CD4-positive, alpha-beta T cell treated with Interleukin-4 for 1 hour (primary cell): Measurements from ENCODE around the gene PLXNA2.

Experiments used
- DNase-seq, 2 donors: peaks; one replicate each; pipeline ENCODE4 v3.0.0-alpha.2; 2020 to 2022

The PLXNA2 gene

DNA sequence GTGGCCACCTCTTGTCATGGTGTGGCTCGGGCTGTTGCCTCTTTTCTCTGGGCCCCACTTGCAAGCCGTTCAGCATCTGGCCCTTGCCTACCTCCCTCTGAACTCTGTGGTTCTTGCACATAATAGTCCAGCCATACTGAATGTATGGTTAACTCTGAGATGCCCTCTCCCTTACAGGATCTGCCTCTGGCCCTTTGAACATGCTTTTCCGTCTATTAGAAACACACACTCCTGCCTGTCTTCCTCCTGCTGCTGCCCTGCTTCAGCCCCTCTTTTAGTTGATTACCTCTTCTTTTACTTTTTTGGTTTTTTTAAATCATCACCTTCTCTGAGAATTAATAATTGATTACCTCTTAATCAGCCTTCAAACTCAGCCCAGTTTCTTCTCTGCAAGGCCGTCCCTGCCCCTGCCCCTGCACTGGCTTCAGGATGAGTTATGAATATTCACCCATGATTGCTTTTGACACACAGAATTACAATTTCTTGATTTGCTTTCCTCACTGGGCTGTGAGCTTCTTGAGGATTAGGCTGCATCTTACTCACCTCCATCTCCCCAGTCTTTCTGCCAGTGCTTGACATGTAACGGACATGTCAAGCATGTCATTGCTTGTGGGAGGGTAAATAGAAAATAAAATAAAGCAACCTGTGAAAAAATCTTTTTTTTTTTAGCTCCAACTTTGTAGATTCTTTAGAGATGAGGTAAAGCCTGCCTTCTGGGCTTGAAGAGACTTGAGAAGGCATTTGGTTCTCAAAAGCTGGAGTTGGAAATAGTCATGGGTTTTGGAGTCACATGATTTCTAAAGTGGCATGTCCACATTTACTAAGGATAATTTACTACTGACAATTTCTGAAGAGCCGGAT lies 158.3 kb downstream of the PLXNA2 start:
- no peak for DNase-seq

GRCh38 chr1:208084764-208085163 lies 159.4 kb downstream of the PLXNA2 start:
- no peak for DNase-seq

- DNase-seq = no peak
These were observed 160.0 kb downstream of the PLXNA2 start for GRCh38 chr1:208084220-208084619.

GRCh38 chr1:208083715-208084085 lies 160.5 kb downstream of the PLXNA2 start:
- no peak for DNase-seq

GRCh38 chr1:208083016-208083714 lies 161.0 kb downstream of the PLXNA2 start:
- no peak for DNase-seq

- no peak for DNase-seq
These were observed 162.2 kb downstream of the PLXNA2 start for GRCh38 chr1:208081972-208082371.

DNA sequence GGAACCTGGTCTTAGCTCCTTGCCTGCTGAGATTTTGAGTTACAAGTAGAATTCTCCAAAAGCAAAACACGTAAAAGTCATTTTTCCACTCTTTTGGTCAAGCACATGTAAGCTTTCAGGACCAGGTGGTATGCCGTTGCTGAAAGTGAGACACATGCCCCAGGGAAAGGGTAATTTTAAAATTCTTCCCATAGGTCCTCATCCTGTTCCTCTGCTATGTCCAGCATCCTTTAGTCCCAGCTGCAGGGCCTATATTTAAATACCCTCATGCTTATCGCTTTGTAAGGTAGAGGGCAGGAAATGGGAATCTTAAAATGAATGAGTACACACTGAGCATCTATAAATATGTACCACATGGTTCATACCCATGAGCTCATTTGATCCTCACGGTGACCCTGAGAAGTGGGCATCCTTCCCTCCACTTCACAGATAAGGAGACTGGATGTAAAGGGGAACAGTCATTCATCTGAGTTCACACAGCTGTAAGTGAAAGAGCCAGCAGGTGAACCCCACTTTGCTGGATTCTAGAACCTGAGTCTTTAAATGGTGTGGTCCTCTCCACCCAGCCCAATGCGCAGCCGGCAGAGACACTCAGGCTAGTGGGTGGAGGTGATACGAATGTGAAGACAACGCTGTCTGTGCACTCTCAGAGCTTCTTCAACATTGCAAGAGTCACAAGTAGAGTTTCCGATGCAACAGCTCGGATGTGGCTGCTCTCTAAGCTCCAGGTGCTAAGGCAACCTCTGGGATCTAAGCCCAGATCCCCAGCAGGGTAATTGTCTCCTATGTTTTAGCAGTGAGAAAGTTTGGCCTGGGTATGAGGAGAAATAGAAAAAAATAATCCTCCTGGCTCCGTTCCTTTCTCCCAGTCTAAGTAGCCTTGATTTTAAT lies 163.5 kb downstream of the PLXNA2 start:
- DNase-seq = no peak

DNA sequence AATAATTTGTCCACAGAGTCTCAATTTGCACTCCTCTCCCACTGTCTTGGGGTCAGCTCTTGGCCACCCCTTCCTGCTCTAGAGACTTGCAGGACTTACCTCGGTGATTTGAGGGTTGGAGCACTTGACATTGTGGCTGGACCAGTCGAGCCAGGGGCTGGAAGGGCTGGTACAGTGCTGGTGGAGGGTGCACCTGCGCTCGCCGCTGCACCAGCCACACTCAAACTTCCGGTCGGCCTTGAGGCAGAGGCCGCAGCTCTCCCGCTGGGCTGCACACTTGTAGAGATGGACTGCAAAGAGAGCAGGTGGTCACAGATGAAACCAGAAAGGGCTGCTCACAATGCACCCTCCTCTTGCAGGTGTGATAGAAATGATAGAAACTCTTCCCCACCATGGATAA lies 165.0 kb downstream of the PLXNA2 start:
- no peak for DNase-seq

DNA sequence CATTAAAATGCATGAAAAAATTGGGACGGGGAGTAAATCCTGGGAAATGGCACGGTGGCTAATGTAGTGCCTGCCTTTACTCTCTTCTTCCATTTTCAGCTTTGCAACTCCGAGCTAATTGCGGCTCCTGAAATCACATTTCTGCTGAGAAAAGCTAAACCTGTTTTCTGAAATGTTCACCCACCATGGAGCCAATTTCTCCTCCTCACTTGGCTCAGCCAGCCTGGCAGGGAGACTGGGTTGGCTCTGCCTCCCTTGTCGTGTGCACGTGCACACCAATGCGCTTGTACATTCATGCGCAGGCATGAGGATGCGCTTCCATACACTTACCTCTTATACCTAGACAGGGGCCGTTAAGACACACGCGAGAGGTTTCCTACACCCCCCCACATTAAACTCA lies 165.4 kb downstream of the PLXNA2 start:
- no peak for DNase-seq

DNA sequence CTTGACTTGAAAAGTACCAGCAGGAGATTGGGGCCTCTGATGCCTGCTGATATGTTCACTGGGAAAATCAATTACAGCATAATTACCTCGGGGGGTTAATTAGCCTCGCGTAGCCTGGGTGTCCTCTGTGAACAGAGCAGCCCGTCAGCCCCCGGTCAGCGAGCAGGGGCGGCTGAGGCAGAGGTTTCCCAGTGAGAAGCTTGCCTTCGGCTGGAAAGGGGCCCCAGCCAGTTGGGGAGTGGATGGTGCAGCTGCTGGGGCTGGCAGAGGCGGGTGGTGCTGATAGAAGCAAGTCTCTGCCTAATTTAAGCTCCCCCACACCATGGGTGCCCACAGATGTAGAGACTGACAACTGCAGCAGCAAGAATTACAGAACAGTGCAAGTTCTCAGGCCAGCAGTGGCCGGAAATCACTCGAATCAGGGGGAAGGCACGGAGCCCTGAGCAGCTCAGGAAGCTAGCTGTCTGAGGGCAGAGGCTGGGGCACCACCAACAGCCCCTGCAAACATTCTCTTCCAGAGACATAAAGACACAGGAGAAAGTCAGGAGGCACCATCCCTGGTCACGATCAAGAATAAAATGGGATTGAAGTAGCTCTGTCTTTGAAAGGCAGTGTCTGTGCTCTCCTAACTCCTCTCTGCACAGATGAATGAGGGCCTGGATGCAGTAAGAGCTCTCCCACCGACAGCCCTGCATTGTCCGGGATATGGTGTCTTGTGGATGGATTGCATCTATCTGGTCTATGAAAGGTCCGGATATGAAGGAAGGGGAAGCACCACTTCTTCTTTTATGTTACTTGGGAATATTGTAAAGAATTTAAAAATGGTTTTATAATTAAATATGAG lies 166.7 kb downstream of the PLXNA2 start:
- DNase-seq = no peak

- DNase-seq = no peak
These were observed 169.8 kb downstream of the PLXNA2 start for GRCh38 chr1:208074353-208074752.

DNA sequence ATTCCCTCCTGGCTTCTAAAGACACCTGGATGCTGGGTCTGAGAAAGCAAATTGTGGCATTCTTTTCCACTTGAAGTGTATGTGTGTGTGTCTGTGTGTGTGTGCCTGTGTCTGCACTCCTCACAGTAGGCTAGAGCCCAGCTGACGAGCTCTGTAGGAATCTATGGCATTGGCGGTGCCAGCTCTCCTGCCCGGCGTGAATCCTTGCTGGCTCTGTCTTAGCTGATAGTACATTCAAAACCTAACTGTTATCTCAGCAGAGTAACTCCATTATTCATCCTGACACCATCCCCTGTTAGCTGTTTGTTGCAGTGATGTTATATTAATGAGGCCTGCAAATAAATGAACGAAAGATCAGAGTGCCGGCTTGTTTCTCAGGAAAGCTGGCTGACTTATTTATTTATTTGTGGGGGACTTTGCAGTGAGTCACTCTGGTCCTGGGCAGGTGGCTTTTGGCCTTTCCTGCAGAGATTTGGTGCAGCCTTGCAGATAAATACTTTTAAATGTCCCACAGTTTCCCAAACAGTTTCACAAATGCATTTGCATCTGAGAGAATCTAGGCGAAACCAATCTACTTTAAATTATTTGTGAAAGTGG lies 172.7 kb downstream of the PLXNA2 start:
- no peak for DNase-seq

DNA sequence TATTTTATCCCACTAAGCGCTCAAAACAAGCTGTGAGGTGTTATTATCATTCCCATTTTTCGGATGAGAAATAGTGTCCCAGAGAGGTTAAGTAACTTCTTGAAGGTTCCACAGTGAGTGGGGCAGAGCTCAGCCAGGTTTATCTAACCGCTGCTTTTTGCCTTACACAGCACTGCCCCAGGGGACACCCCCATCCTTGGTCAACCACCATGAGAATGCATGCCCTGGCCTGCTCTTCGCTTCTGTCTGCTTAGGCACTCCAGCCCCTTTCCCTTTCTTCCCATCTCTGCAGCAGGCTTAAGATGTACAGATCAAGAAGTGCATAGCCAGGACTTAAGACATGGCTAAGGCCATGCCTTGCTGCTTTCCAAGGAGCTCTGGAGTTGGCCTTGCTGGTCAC lies 174.3 kb downstream of the PLXNA2 start:
- DNase-seq = no peak

DNA sequence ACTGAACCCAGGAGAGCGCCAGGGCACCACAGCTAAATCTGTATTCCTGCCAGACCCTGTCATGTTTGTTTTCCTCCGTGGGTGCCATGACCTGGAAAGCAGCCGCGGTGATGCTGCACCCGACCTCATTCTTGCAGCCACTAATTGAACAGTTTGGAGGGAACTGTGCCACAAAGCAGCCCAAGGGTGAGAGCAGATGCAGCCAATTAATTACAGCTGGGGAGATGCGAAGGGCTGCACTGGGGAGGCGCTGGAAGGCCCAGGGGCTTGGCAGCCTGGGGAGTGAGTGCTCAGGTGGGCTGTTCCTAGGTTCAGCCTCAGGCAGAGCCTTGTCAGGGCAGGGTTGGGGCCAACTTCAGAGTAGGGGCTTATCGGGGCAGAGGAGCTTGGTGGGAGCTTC lies 174.9 kb downstream of the PLXNA2 start:
- no peak for DNase-seq

DNA sequence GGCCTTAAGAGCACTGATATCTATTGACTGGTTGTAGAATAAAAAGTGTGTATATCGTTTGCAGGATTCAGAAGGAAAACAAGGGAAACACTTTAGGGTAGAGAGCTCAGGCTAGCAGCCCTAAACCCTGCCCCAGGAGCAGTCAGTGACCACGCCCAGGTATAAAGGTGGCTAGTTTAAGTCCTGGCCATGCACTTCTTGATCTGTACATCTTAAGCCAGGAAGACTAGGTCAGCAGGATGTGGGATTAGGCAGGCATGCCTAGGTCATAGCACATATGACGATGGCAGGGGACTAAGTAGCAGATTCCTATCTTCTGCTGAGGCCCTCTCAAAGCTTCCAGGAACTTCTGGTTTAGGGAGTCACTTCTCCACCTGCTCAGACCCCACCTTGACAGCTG lies 175.3 kb downstream of the PLXNA2 start:
- no peak for DNase-seq

GRCh38 chr1:208068407-208068806 lies 175.8 kb downstream of the PLXNA2 start:
- DNase-seq = no peak

- no peak for DNase-seq
These were observed 177.6 kb downstream of the PLXNA2 start for GRCh38 chr1:208066583-208066982.

DNA sequence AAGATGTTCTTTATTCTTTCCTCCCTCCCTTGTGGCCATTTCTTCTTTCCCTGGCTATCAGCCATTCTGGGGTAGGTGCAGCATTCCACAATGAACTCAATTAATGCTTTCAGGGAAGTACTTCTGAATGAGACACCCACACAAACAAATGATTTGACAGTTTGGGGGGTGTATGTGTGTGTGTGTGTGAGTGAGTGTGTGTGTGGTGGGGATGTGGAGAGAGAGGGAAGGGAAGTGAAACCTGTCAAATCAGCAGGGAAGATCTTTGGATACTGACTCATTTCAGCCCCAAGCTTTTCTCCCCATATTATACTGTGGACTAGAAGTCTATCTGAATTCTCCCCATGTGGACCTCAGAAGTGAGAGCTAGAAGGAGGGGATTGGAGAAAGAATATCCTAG lies 178.3 kb downstream of the PLXNA2 start:
- peak; percentile 7 to 41 for DNase-seq

- no peak for DNase-seq
These were observed 182.6 kb downstream of the PLXNA2 start for GRCh38 chr1:208061632-208062031.

- DNase-seq = no peak
These were observed 183.1 kb downstream of the PLXNA2 start for GRCh38 chr1:208061118-208061517.

- DNase-seq = no peak
These were observed 183.8 kb downstream of the PLXNA2 start for GRCh38 chr1:208060215-208060869.
